HCT116 (cell line): ENCODE results near the gene SRRD. TPM values are rescaled to one million over a fixed set of nuclear protein-coding genes. Genes with fewer than 3 reads are reported as not detected.
A peak's percentile ranks its signal among the peaks of the same experiment; 100 is the strongest.

Experiments
- ATAC-seq: fragments of 200-7000 bp; cut with Tn5 transposase; 2 replicates; pipeline ENCODE4 v1.9.1; 2020; ENCODE audit warnings: mild to moderate bottlenecking, moderate library complexity
- BruUV-seq: library from RNA; stranded (reverse); fragments of 400-500 nt; replicated peaks from 2 replicates; lab custom pipeline; 2021; lab: Mats Ljungman, UMichigan
- CTCF ChIA-PET: fragments of 300-600 bp; sonication (Branson Sonifier 250); formaldehyde crosslinking; loops from one replicate; lab custom pipeline; 2021; ENCODE audit warnings: antibody characterized with exemption; lab: Charles Lee
- POLR2A ChIA-PET: fragments of 300-600, 350-600 bp; sonication (Branson Sonifier 250); formaldehyde crosslinking; loops from one replicate; lab custom pipeline; 2021; ENCODE audit warnings: antibody characterized with exemption; lab: Charles Lee
- RAD21 ChIA-PET, 2 experiments: fragments of 300-600 bp; sonication (Branson Sonifier 250); formaldehyde crosslinking; loops; one replicate each; lab custom pipeline; 2023; ENCODE audit warnings: low total read pairs in 2 of 2; ENCODE audit not compliant: uncharacterized antibody in 2 of 2, unreplicated experiment in 2 of 2, low non-redundant PET in 1 of 2; lab: Charles Lee
- DNase-seq: peaks from one replicate; pipeline ENCODE4 v3.0.0-alpha.2; 2010; ENCODE audit warnings: low read depth, low spot score
- H2AFZ ChIP-seq: fragments of 200-600 bp; shearing (Covaris generic), sonication (generic); 2 replicates; pipeline ENCODE4 v1.6.1; 2017; ENCODE audit warnings: low read depth, mixed run types, mixed read lengths, antibody characterized with exemption, low read length; ENCODE audit not compliant: poor library complexity, severe bottlenecking
- H3K27ac ChIP-seq: 2 replicates; pipeline ENCODE4 v1.5.1; 2012; ENCODE audit warnings: low read depth, low read length
- H3K27me3 ChIP-seq: fragments of 200-600 bp; sonication (generic); 2 replicates; pipeline ENCODE4 v1.6.1; 2016; ENCODE audit warnings: mixed run types, low read length, mixed read lengths; ENCODE audit not compliant: insufficient read depth
- H3K36me3 ChIP-seq, 2 experiments: fragments of 200-500 bp in 1 of 2; fragments of 200-600 bp in 1 of 2; sonication (Bioruptor generic) in 1 of 2; sonication (generic) in 1 of 2; 2 replicates each; pipeline versions ENCODE4 v1.5.1 to v1.6.1; 2014 to 2016; ENCODE audit warnings: low read length in 2 of 2, inconsistent platforms in 1 of 2, mixed read lengths in 1 of 2, mixed run types in 1 of 2; ENCODE audit not compliant: insufficient read depth in 2 of 2, control insufficient read depth in 1 of 2
- H3K4me1 ChIP-seq, 2 experiments: fragments of 200-600 bp in 1 of 2; sonication (generic) in 1 of 2; 2 replicates each; pipeline versions ENCODE4 v1.5.1 to v1.6.1; 2012 to 2017; ENCODE audit warnings: low read length in 2 of 2, inconsistent platforms in 1 of 2, mild to moderate bottlenecking in 1 of 2, mixed read lengths in 1 of 2, mixed run types in 1 of 2, moderate library complexity in 1 of 2; ENCODE audit not compliant: insufficient read depth in 2 of 2, control insufficient read depth in 1 of 2
- H3K4me2 ChIP-seq: fragments of 200-600 bp; sonication (generic); 2 replicates; pipeline ENCODE4 v1.6.1; 2017; ENCODE audit warnings: mixed run types, low read length, mixed read lengths
- H3K4me3 ChIP-seq, 2 experiments: fragments of 200-600 bp in 1 of 2; sonication (generic) in 1 of 2; replicated peaks in 1 of 2; 2 replicates each; pipeline ENCODE4 v1.5.1; 2011 to 2016; ENCODE audit warnings: low read length in 2 of 2, control low read depth in 1 of 2, low read depth in 1 of 2, mild to moderate bottlenecking in 1 of 2, mixed read lengths in 1 of 2, mixed run types in 1 of 2
- H3K79me2 ChIP-seq: fragments of 200-600 bp; sonication (generic); 2 replicates; pipeline ENCODE4 v1.6.1; 2017; ENCODE audit warnings: mild to moderate bottlenecking, mixed run types, low read length, moderate library complexity, mixed read lengths; ENCODE audit not compliant: insufficient read depth
- H3K9ac ChIP-seq: fragments of 200-600 bp; sonication (generic); 2 replicates; pipeline ENCODE4 v1.6.1; 2016; ENCODE audit warnings: low read length, mixed read lengths
- H3K9me2 ChIP-seq: fragments of 200-600 bp; sonication (generic), shearing (Covaris generic); 2 replicates; pipeline ENCODE4 v1.6.1; 2017; ENCODE audit warnings: mixed run types, mild to moderate bottlenecking, moderate library complexity; ENCODE audit not compliant: insufficient read depth
- H3K9me3 ChIP-seq, 2 experiments: fragments of 200-500 bp in 1 of 2; fragments of 200-600 bp in 1 of 2; sonication (Bioruptor generic) in 1 of 2; sonication (generic) in 1 of 2; 2 replicates each; pipeline ENCODE4 v1.6.1; 2014 to 2017; ENCODE audit warnings: low read length in 2 of 2, mixed read lengths in 2 of 2, inconsistent platforms in 1 of 2, low read depth in 1 of 2, mild to moderate bottlenecking in 1 of 2, mixed run types in 1 of 2, moderate library complexity in 1 of 2; ENCODE audit not compliant: control insufficient read depth in 1 of 2, insufficient read depth in 1 of 2
- H4K20me1 ChIP-seq: fragments of 200-600 bp; sonication (generic), shearing (Covaris generic); 2 replicates; pipeline ENCODE4 v1.6.1; 2017; ENCODE audit warnings: mixed run types, mild to moderate bottlenecking, moderate library complexity; ENCODE audit not compliant: insufficient read depth
- CBX3 ChIP-seq: IDR thresholded peaks from 2 replicates; pipeline ENCODE4 v1.6.1; 2012; ENCODE audit warnings: low read depth
- CEBPB ChIP-seq: IDR thresholded peaks from 2 replicates; pipeline ENCODE4 v1.6.1; 2012; ENCODE audit warnings: low read depth
- EGR1 ChIP-seq: IDR thresholded peaks from 2 replicates; pipeline ENCODE4 v1.6.1; 2012; ENCODE audit warnings: low read depth
- EZH2 ChIP-seq: fragments of 200-600 bp; sonication (generic); IDR thresholded peaks from 2 replicates; pipeline ENCODE4 v1.6.1; 2017; ENCODE audit warnings: antibody characterized with exemption, mixed run types
- EZH2phosphoT487 ChIP-seq: fragments of 200-600 bp; IDR thresholded peaks from 2 replicates; pipeline ENCODE4 v1.6.1; 2018; ENCODE audit warnings: antibody characterized with exemption, borderline replicate concordance
- FOSL1 ChIP-seq: IDR thresholded peaks from 2 replicates; pipeline ENCODE4 v1.6.1; 2012; ENCODE audit warnings: low read depth
- JUND ChIP-seq: IDR thresholded peaks from 2 replicates; pipeline ENCODE4 v1.6.1; 2012
- POLR2A ChIP-seq: IDR thresholded peaks from 2 replicates; pipeline ENCODE4 v1.7.0; 2011; ENCODE audit warnings: borderline replicate concordance; ENCODE audit not compliant: insufficient read depth, insufficient read length; ENCODE audit errors: extremely low read depth
- POLR2AphosphoS5 ChIP-seq: IDR thresholded peaks from 2 replicates; pipeline ENCODE4 v1.6.1; 2011; ENCODE audit warnings: mild to moderate bottlenecking, low read depth, low read length, moderate library complexity
- RAD21 ChIP-seq: IDR thresholded peaks from 2 replicates; pipeline ENCODE4 v1.6.1; 2012; ENCODE audit warnings: low read depth, mild to moderate bottlenecking
- SIN3A ChIP-seq: IDR thresholded peaks from 2 replicates; pipeline ENCODE4 v1.6.1; 2012; ENCODE audit warnings: low read depth
- SP1 ChIP-seq: IDR thresholded peaks from 2 replicates; pipeline ENCODE4 v1.6.1; 2012; ENCODE audit warnings: low read depth
- TCF7L2 ChIP-seq: IDR thresholded peaks from 2 replicates; pipeline ENCODE4 v1.7.0; 2011; ENCODE audit warnings: borderline replicate concordance, inconsistent platforms; ENCODE audit not compliant: insufficient read depth, insufficient read length; ENCODE audit errors: extremely low read depth
- YY1 ChIP-seq: IDR thresholded peaks from 2 replicates; pipeline ENCODE4 v1.6.1; 2011; ENCODE audit warnings: low read length, low read depth, moderate library complexity, mild to moderate bottlenecking; ENCODE audit not compliant: insufficient replicate concordance; ENCODE audit errors: extremely low read depth
- ZFX ChIP-seq: fragments of 450-650 bp; IDR thresholded peaks from 2 replicates; pipeline ENCODE4 v1.6.1; 2017
- ZNF274 ChIP-seq: fragments of 200-500 bp; sonication (Bioruptor generic); IDR thresholded peaks from 2 replicates; pipeline ENCODE4 v1.6.1; 2014; ENCODE audit warnings: mild to moderate bottlenecking, low read depth, low read length, inconsistent platforms
- intact Hi-C: fragments of 100-400 bp; cut with micrococcal nuclease; formaldehyde crosslinking; loops from 2 replicates; pipeline ENCODE4 v1.10.0; 2022
- total RNA-seq: library from RNA; stranded (reverse); gene quantifications from one replicate; pipeline ENCODE4 v1.2.1, GENCODE V29; 2021; ENCODE audit not compliant: unreplicated experiment
- TF ChIP-seq, protein P1 (sequence below): IDR thresholded peaks from 2 replicates; pipeline ENCODE4 v1.6.1; 2012
- TF ChIP-seq, protein P2 (sequence below): IDR thresholded peaks from 2 replicates; pipeline ENCODE4 v1.6.1; 2012; ENCODE audit warnings: low read depth
- TF ChIP-seq, protein P3 (sequence below): IDR thresholded peaks from 2 replicates; pipeline ENCODE4 v1.6.1; 2011; ENCODE audit warnings: mild to moderate bottlenecking, low read length, moderate library complexity; ENCODE audit not compliant: insufficient replicate concordance; ENCODE audit errors: extremely low read depth

SRRD gene
- total RNA-seq, 1 experiment from 2014 or later, result 30.4 TPM

DNA sequence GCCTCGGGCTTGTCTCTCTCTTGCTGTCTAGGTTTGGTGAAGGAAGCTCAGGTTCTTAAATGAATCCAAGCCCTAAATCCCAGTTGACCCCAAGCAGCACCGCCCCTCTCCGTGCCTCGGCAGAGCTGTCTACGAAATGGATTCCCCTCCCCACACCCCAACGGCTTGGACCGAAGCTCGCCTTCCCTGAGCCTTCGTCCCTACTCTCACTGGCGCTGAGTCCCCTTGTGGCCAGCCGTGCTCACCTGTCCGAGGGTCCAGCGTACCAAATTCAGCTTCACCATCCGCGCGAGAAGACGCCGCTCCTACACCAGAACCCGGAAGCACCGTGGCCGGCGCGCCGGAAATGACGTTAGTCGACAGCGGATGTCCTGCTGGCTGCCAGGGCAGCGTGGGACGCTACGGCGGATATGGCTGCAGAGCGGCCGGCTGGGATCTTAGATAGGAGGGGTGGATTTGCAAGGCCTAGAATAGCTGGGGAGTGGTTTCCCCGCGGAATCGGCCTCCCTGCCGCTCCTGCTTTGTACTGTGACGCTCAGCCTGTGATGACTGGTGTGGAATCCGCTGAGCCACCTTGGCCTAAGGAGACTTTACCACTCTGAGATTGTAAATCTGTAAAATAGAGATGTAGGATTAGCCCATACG is 28.6 kb downstream of the SRRD start, which contains the start of gene TFIP11:
Gene TFIP11 (minus strand): TSS at position 325 of the 645 bp plus-strand sequence. CDS start 2,201 bp downstream, outside the sequence.
- peaks cover 5 to 20% of the 10 kb centered on the region in 2 experiments; a peak in 3 of 4 replicates for H3K36me3 ChIP-seq
- peak within 1 kb of the TSS; percentile 81 for H3K9ac ChIP-seq
- peaks cover 41% of the 10 kb centered on the region for H3K79me2 ChIP-seq
- no peaks in the 10 kb centered on the region for H4K20me1 ChIP-seq
- H3K9me3 ChIP-seq, result no peaks in the 10 kb centered on the region
- H2AFZ ChIP-seq, result no peak within 1 kb of the TSS
- ChIA-PET POLR2A (interaction anchor here (1.0 kb wide), 1 partner anchor 13 kb away, joined by 4 read pairs; no protein-coding TSS in a partner anchor), CTCF (interaction anchor here (0.8 kb wide), 1 partner anchor 148 kb away, joined by 3 read pairs; no protein-coding TSS in a partner anchor), RAD21 (interaction anchor here in 1 of 2 experiments (0.5 kb wide), 1 partner anchor 79 kb away, joined by 3 read pairs; no protein-coding TSS in a partner anchor)
- H3K4me3 ChIP-seq, result peak within 1 kb of the TSS; percentile 63 to 94
- peak within 1 kb of the TSS; percentile 79 for H3K4me2 ChIP-seq
- peak; percentile 87 for DNase-seq
- no TSS peak for BruUV-seq
- peaks cover 13 to 14% of the 10 kb centered on the region in 2 experiments; a peak in 3 of 4 replicates for H3K4me1 ChIP-seq
- intact Hi-C loops, result no loop called here
- ATAC-seq, result peak; percentile 99
- H3K27ac ChIP-seq, result peak within 1 kb of the TSS; percentile 59
- no peaks in the 10 kb centered on the region for H3K9me2 ChIP-seq
- H3K27me3 ChIP-seq, result no peaks in the 10 kb centered on the region
- TF ChIP-seq POLR2AphosphoS5, result peak; percentile 80
- TF ChIP-seq YY1, result peak; percentile 73
- TF ChIP-seq POLR2A, result peak; percentile 59
- no peak for TF ChIP-seq CBX3
- TF ChIP-seq TCF7L2, result no peak
- no peak for TF ChIP-seq ZNF274
- TF ChIP-seq, protein P1, sequence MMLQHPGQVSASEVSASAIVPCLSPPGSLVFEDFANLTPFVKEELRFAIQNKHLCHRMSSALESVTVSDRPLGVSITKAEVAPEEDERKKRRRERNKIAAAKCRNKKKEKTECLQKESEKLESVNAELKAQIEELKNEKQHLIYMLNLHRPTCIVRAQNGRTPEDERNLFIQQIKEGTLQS, result no peak
- TF ChIP-seq FOSL1, result no peak
- peak; percentile 97 for TF ChIP-seq SIN3A
- TF ChIP-seq, protein P2, sequence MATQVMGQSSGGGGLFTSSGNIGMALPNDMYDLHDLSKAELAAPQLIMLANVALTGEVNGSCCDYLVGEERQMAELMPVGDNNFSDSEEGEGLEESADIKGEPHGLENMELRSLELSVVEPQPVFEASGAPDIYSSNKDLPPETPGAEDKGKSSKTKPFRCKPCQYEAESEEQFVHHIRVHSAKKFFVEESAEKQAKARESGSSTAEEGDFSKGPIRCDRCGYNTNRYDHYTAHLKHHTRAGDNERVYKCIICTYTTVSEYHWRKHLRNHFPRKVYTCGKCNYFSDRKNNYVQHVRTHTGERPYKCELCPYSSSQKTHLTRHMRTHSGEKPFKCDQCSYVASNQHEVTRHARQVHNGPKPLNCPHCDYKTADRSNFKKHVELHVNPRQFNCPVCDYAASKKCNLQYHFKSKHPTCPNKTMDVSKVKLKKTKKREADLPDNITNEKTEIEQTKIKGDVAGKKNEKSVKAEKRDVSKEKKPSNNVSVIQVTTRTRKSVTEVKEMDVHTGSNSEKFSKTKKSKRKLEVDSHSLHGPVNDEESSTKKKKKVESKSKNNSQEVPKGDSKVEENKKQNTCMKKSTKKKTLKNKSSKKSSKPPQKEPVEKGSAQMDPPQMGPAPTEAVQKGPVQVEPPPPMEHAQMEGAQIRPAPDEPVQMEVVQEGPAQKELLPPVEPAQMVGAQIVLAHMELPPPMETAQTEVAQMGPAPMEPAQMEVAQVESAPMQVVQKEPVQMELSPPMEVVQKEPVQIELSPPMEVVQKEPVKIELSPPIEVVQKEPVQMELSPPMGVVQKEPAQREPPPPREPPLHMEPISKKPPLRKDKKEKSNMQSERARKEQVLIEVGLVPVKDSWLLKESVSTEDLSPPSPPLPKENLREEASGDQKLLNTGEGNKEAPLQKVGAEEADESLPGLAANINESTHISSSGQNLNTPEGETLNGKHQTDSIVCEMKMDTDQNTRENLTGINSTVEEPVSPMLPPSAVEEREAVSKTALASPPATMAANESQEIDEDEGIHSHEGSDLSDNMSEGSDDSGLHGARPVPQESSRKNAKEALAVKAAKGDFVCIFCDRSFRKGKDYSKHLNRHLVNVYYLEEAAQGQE, result no peak
- peak; percentile 38; the same call in 1 of the 2 replicates for TF ChIP-seq SP1
- TF ChIP-seq CEBPB, result no peak
- TF ChIP-seq RAD21, result no peak
- TF ChIP-seq EGR1, result no peak
- TF ChIP-seq EZH2phosphoT487, result no peak
- TF ChIP-seq, protein P3, sequence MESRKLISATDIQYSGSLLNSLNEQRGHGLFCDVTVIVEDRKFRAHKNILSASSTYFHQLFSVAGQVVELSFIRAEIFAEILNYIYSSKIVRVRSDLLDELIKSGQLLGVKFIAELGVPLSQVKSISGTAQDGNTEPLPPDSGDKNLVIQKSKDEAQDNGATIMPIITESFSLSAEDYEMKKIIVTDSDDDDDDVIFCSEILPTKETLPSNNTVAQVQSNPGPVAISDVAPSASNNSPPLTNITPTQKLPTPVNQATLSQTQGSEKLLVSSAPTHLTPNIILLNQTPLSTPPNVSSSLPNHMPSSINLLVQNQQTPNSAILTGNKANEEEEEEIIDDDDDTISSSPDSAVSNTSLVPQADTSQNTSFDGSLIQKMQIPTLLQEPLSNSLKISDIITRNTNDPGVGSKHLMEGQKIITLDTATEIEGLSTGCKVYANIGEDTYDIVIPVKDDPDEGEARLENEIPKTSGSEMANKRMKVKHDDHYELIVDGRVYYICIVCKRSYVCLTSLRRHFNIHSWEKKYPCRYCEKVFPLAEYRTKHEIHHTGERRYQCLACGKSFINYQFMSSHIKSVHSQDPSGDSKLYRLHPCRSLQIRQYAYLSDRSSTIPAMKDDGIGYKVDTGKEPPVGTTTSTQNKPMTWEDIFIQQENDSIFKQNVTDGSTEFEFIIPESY, result peak; percentile 83
- TF ChIP-seq JUND, result no peak
- TF ChIP-seq ZFX, result peak; percentile 80
- no peak for TF ChIP-seq EZH2
